Panc1 (cell line): ENCODE data around the gene DDX17.

Experiments
- POLR2AphosphoS5 ChIP-seq: IDR thresholded peaks from 2 replicates; pipeline ENCODE4 v1.6.1; 2012; ENCODE audit warnings: mild to moderate bottlenecking, low read depth, low read length, moderate library complexity
- TF ChIP-seq, protein P1 (sequence below): fragments of 450-650 bp; IDR thresholded peaks from 2 replicates; pipeline ENCODE4 v1.5.1; 2017; ENCODE audit warnings: mild to moderate bottlenecking

DNA sequence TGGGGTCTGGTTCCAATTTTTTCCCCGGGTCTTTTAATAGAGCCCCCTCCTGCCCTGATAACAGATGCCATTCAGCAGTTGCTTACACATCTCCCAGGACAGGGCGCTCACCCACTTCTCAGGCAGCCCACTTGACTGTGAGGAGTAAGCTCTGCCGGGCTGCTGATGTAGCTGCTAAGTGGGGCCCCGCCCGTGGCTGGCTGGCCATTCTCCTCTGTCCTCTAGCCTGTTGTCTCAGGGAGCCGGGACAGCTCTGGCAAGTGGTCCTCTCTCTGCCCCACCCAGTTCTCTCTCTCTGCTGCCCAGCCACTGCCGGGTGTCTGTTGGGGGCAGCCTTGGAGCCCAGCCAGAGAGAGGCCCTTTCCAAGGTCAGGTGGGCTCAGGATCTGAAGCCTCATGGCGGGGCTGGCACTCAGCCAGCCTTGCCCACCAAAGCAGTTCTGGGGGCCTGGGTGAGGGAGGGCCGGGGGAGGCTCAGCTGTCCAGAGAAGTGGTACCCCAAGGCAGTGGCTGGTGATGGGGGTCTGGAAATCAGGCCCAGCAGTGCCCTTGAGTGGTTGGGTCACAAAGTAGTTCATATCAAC, 60.0 kb downstream of the DDX17 start:
- TF ChIP-seq, protein P1, sequence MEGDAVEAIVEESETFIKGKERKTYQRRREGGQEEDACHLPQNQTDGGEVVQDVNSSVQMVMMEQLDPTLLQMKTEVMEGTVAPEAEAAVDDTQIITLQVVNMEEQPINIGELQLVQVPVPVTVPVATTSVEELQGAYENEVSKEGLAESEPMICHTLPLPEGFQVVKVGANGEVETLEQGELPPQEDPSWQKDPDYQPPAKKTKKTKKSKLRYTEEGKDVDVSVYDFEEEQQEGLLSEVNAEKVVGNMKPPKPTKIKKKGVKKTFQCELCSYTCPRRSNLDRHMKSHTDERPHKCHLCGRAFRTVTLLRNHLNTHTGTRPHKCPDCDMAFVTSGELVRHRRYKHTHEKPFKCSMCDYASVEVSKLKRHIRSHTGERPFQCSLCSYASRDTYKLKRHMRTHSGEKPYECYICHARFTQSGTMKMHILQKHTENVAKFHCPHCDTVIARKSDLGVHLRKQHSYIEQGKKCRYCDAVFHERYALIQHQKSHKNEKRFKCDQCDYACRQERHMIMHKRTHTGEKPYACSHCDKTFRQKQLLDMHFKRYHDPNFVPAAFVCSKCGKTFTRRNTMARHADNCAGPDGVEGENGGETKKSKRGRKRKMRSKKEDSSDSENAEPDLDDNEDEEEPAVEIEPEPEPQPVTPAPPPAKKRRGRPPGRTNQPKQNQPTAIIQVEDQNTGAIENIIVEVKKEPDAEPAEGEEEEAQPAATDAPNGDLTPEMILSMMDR: no peak
- no peak for TF ChIP-seq POLR2AphosphoS5
